Right lobe of liver (tissue), 6 donors: ENCODE data around the gene AP5S1. TPM values are rescaled to one million over a fixed set of nuclear protein-coding genes. Genes with fewer than 3 reads are reported as not detected.

Experiments used
- ATAC-seq, 4 donors: fragments of 200-7000 bp; cut with Tn5 transposase; one replicate each; pipeline ENCODE4 v1.9.1; 2020; ENCODE audit warnings: mild to moderate bottlenecking in 4 of 4, moderate library complexity in 4 of 4
- DNase-seq, 3 donors: peaks; one replicate each; pipeline ENCODE4 v3.0.0-alpha.2; 2020
- H3K27ac ChIP-seq, 3 donors: fragments of 200-600 bp; one replicate each; pipeline ENCODE4 v1.8.0; 2022
- H3K27me3 ChIP-seq, 2 donors: fragments of 200-600 bp; one replicate each; pipeline ENCODE4 v1.8.0; 2022
- H3K36me3 ChIP-seq, 4 donors: fragments of 200-600 bp; sonication (generic) in 1 of 4; one replicate each; pipeline versions ENCODE4 v1.5.1 to v1.8.0; 2017 to 2022; ENCODE audit warnings: control low read depth in 1 of 4
- H3K4me1 ChIP-seq, 4 donors: fragments of 200-600 bp; sonication (generic) in 1 of 4; one replicate each; pipeline versions ENCODE4 v1.5.1 to v1.8.0; 2017 to 2022; ENCODE audit warnings: control low read depth in 1 of 4
- H3K4me3 ChIP-seq, 3 donors: fragments of 200-600 bp; one replicate each; pipeline ENCODE4 v1.8.0; 2022
- H3K9me3 ChIP-seq, 4 donors: fragments of 200-600 bp; sonication (generic) in 1 of 4; one replicate each; pipeline versions ENCODE4 v1.5.1 to v1.8.0; 2017 to 2022; ENCODE audit warnings: control low read depth in 1 of 4
- POLR2A ChIP-seq: fragments of 450-650 bp; IDR thresholded peaks from one replicate; pipeline ENCODE4 v1.6.1; 2017; ENCODE audit warnings: antibody characterized with exemption, mild to moderate bottlenecking
- WGBS: methylation state at CpG from one replicate; pipeline ENCODE4 v1.1.6; 2018; ENCODE audit warnings: low coverage, low lambda C conversion rate; ENCODE audit not compliant: insufficient coverage; ENCODE audit errors: missing lambda C conversion rate; 5-methylcytosine and 5-hydroxymethylcytosine counted together
- intact Hi-C, 2 donors: fragments of 100-400 bp; cut with DNase I; formaldehyde crosslinking; loops; one replicate each; pipeline versions ENCODE4 v1.11.2 to v1.14.1; 2022
- total RNA-seq, 6 experiments: library from RNA; depleted of rRNA in 2 of 6; stranded (reverse); fragments of >200 nt in 2 of 6; fragmentation: NEBNext Ultra II Directional in 3 of 6; extraction: Animal tissue kit (Norgen Biotek cat#: 25700) in 3 of 6; gene quantifications; one replicate each; pipeline versions ENCODE4 v1.1.0 to v1.2.4, GENCODE V29; 2016 to 2023
- TF ChIP-seq, protein P1 (sequence below), 4 donors: fragments of 200-600 bp in 3 of 4; fragments of 450-650 bp in 1 of 4; IDR thresholded peaks; one replicate each; pipeline versions ENCODE4 v1.5.1 to v1.8.0; 2016 to 2022; ENCODE audit warnings: antibody characterized with exemption in 4 of 4, mild to moderate bottlenecking in 2 of 4
- donor health status: DM: no; HTN: yes; CAD: no.
- donor health status: DM: no; HTN: no; CAD: no.
- donor health status: DM: no; HTN: no; CAD: no.
- donor health status: DM: no; HTN: yes; CAD: no.
- donor health status: DM: no; HTN: yes; CAD: no.

The AP5S1 gene
- total RNA-seq, 6 experiments from 2014 or later: 7.7 to 16.1 (median 9.5) TPM

GRCh38 chr20:3854462-3854871, 34.1 kb downstream of the AP5S1 start:
- peak; percentile 39 to 70 (median 51) for ATAC-seq
- no peak overlapping the region for H3K27ac ChIP-seq
- H3K4me1 ChIP-seq: peaks cover 0 to 5% (median 0%) of the 10 kb centered on the region in 4 donors
- intact Hi-C loops: no loop called here
- H3K27me3 ChIP-seq: no peaks in the 10 kb centered on the region
- peaks cover 0 to 43% (median 10%) of the 10 kb centered on the region in 4 donors for H3K36me3 ChIP-seq
- no peak for DNase-seq
- H3K9me3 ChIP-seq: no peaks in the 10 kb centered on the region
- TF ChIP-seq, protein P1, sequence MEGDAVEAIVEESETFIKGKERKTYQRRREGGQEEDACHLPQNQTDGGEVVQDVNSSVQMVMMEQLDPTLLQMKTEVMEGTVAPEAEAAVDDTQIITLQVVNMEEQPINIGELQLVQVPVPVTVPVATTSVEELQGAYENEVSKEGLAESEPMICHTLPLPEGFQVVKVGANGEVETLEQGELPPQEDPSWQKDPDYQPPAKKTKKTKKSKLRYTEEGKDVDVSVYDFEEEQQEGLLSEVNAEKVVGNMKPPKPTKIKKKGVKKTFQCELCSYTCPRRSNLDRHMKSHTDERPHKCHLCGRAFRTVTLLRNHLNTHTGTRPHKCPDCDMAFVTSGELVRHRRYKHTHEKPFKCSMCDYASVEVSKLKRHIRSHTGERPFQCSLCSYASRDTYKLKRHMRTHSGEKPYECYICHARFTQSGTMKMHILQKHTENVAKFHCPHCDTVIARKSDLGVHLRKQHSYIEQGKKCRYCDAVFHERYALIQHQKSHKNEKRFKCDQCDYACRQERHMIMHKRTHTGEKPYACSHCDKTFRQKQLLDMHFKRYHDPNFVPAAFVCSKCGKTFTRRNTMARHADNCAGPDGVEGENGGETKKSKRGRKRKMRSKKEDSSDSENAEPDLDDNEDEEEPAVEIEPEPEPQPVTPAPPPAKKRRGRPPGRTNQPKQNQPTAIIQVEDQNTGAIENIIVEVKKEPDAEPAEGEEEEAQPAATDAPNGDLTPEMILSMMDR (IDR thresholded peaks at IDR 0.05): no peak
- TF ChIP-seq POLR2A: no peak
- WGBS: 59% methylated on average over 3 of the region's 4 CpGs
- no peak overlapping the region for H3K4me3 ChIP-seq

DNA sequence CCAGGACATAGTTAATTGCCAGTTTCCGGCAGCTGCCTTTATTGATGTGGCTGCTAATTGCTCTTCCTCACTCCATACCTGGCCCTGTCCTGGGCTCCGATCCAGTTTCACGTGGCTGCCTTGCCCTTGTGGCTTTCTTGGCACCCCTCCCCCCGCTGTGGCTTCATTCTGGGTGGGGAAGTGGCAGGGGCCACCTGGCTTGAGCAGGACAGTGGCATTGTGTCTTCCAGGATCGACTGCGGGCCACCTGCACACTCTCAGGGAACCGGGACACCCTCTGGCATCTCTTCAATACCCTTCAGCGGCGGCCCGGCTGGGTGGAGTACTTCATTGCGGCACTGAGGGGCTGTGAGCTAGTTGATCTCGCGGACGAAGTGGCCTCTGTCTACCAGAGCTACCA, 37.1 kb downstream of the AP5S1 start:
- H3K4me3 ChIP-seq: no peak overlapping the region
- H3K27me3 ChIP-seq: no peaks in the 10 kb centered on the region
- no peaks in the 10 kb centered on the region for H3K9me3 ChIP-seq
- H3K36me3 ChIP-seq: peaks cover 0 to 68% (median 22%) of the 10 kb centered on the region in 4 donors
- no peak overlapping the region for H3K27ac ChIP-seq
- 78% methylated on average over 1 of the region's 14 CpGs for WGBS
- intact Hi-C loops: no loop called here
- peaks cover 0 to 5% (median 0%) of the 10 kb centered on the region in 4 donors for H3K4me1 ChIP-seq
- no peak for ATAC-seq
- DNase-seq: no peak
- no peak for TF ChIP-seq POLR2A
- TF ChIP-seq, protein P1 (IDR thresholded peaks at IDR 0.05): no peak

- H3K27ac ChIP-seq: no peak overlapping the region
- DNase-seq (no peak), ATAC-seq (no peak)
- no peaks in the 10 kb centered on the region for H3K27me3 ChIP-seq
- no peak for TF ChIP-seq POLR2A
- TF ChIP-seq, protein P1 (IDR thresholded peaks at IDR 0.05): no peak
- H3K36me3 ChIP-seq: peaks cover 9 to 81% (median 31%) of the 10 kb centered on the region in 4 donors
- H3K9me3 ChIP-seq: no peaks in the 10 kb centered on the region
- no peak overlapping the region for H3K4me3 ChIP-seq
- intact Hi-C loops: no loop called here
- H3K4me1 ChIP-seq: peaks cover 0 to 5% (median 0%) of the 10 kb centered on the region in 4 donors
- WGBS: 93% methylated on average over 6 of the region's 6 CpGs
Observed at GRCh38 chr20:3858689-3859088, 38.3 kb downstream of the AP5S1 start.

GRCh38 chr20:3861191-3861590, 40.8 kb downstream of the AP5S1 start:
- Histone ChIP-seq H3K27ac (no peak overlapping the region), H3K27me3 (no peaks in the 10 kb centered on the region), H3K4me1 (no peaks in the 10 kb centered on the region), H3K36me3 (peaks cover 9 to 94% (median 44%) of the 10 kb centered on the region in 4 donors), H3K9me3 (no peaks in the 10 kb centered on the region), H3K4me3 (no peak overlapping the region)
- DNase-seq (no peak), ATAC-seq (no peak)
- 100% methylated on average over 2 of the region's 7 CpGs for WGBS
- intact Hi-C loops: no loop called here
- TF ChIP-seq POLR2A: no peak
- TF ChIP-seq, protein P1 (IDR thresholded peaks at IDR 0.05): no peak

GRCh38 chr20:3862333-3862732, 42.0 kb downstream of the AP5S1 start:
- DNase-seq (no peak), ATAC-seq (no peak)
- Histone ChIP-seq H3K9me3 (no peaks in the 10 kb centered on the region), H3K27ac (no peak overlapping the region), H3K27me3 (no peaks in the 10 kb centered on the region), H3K4me1 (no peaks in the 10 kb centered on the region), H3K36me3 (peaks cover 9 to 92% (median 41%) of the 10 kb centered on the region in 4 donors), H3K4me3 (no peak overlapping the region)
- WGBS: no CpG with 5 or more reads among the region's 1 CpG
- intact Hi-C loops: no loop called here
- TF ChIP-seq POLR2A: no peak
- TF ChIP-seq, protein P1 (IDR thresholded peaks at IDR 0.05): no peak
